GM12892 (cell line): Measurements from ENCODE around the gene HOTAIR.

Experiments
- POLR2A ChIP-seq: IDR thresholded peaks from 2 replicates; pipeline ENCODE4 v1.6.1; 2011; ENCODE audit warnings: low read depth, low read length, control low read depth
- POLR2AphosphoS5 ChIP-seq: IDR thresholded peaks from 2 replicates; pipeline ENCODE4 v1.6.1; 2011; ENCODE audit warnings: low read depth, low read length, control low read depth
- TAF1 ChIP-seq: IDR thresholded peaks from 2 replicates; pipeline ENCODE4 v1.6.1; 2011; ENCODE audit warnings: low read depth, mild to moderate bottlenecking, control low read depth, low read length, borderline replicate concordance

- TF ChIP-seq TAF1 (no peak), POLR2A (no peak), POLR2AphosphoS5 (no peak)
These were observed 4.0 kb upstream of the HOTAIR start for GRCh38 chr12:53978477-53979356.
